Measurements from ENCODE around the gene MAD1L1.
"Not testable (repeated sequence)": the region's sequence is repeated elsewhere in the genome, so short reads cannot be mapped to it uniquely, and the experiment has no call there.

Gene MAD1L1

GRCh38 chr7:2059964-2060700 is 172.6 kb downstream of the MAD1L1 start:
- Histone ChIP-seq H3K36me3 (ENCODE audit: control insufficient read depth in 5 of 5, insufficient read depth in 5 of 5, low read length in 5 of 5) (peaks cover 0 to 16% (median 5%) of the 10 kb centered on the region in 5 donors), H3K9me3 (ENCODE audit: control insufficient read depth in 5 of 5, low read length in 5 of 5) (peaks cover 0 to 10% (median 7%) of the 10 kb centered on the region in 5 donors), H3K27ac (ENCODE audit: low read depth, low read length) (no peak overlapping the region), H3K27me3 (ENCODE audit: control insufficient read depth in 5 of 5, insufficient read depth in 4 of 5, low read length in 5 of 5) (no peaks in the 10 kb centered on the region), H3K4me3 (ENCODE audit: low read depth in 1 of 5, low read length in 5 of 5) (no peak overlapping the region), H3K4me1 (ENCODE audit: control insufficient read depth in 5 of 5, insufficient read depth in 5 of 5, low read length in 5 of 5) (peaks cover 0 to 19% (median 7%) of the 10 kb centered on the region in 5 donors), H3K9ac (ENCODE audit: low read length in 5 of 5) (no peak overlapping the region)

- H3K4me3 ChIP-seq (ENCODE audit: low read depth in 1 of 5, low read length in 5 of 5); H3K27ac ChIP-seq (ENCODE audit: low read depth, low read length); H3K4me1 ChIP-seq (ENCODE audit: control insufficient read depth in 5 of 5, insufficient read depth in 5 of 5, low read length in 5 of 5); H3K9ac ChIP-seq (ENCODE audit: low read length in 5 of 5); H3K27me3 ChIP-seq (ENCODE audit: control insufficient read depth in 5 of 5, insufficient read depth in 4 of 5, low read length in 5 of 5): not testable (repeated sequence)
- H3K36me3 ChIP-seq (ENCODE audit: control insufficient read depth in 5 of 5, insufficient read depth in 5 of 5, low read length in 5 of 5): peaks cover 0 to 20% (median 3%) of the 10 kb centered on the region in 5 donors
- H3K9me3 ChIP-seq (ENCODE audit: control insufficient read depth in 5 of 5, low read length in 5 of 5): peaks cover 0 to 10% (median 7%) of the 10 kb centered on the region in 5 donors
These were observed 174.5 kb downstream of the MAD1L1 start for GRCh38 chr7:2058246-2058645.

GRCh38 chr7:2055956-2056355 is 176.8 kb downstream of the MAD1L1 start:
- H3K4me1 ChIP-seq (ENCODE audit: control insufficient read depth in 5 of 5, insufficient read depth in 5 of 5, low read length in 5 of 5): no peaks in the 10 kb centered on the region
- no peak overlapping the region for H3K27ac ChIP-seq (ENCODE audit: low read depth, low read length)
- no peak overlapping the region for H3K4me3 ChIP-seq (ENCODE audit: low read depth in 1 of 5, low read length in 5 of 5)
- no peaks in the 10 kb centered on the region for H3K27me3 ChIP-seq (ENCODE audit: control insufficient read depth in 5 of 5, insufficient read depth in 4 of 5, low read length in 5 of 5)
- H3K9ac ChIP-seq (ENCODE audit: low read length in 5 of 5): no peak overlapping the region
- H3K36me3 ChIP-seq (ENCODE audit: control insufficient read depth in 5 of 5, insufficient read depth in 5 of 5, low read length in 5 of 5): peaks cover 0 to 20% (median 3%) of the 10 kb centered on the region in 5 donors
- peaks cover 0 to 10% (median 7%) of the 10 kb centered on the region in 5 donors for H3K9me3 ChIP-seq (ENCODE audit: control insufficient read depth in 5 of 5, low read length in 5 of 5)

GRCh38 chr7:2054927-2055326 is 177.8 kb downstream of the MAD1L1 start:
- Histone ChIP-seq H3K4me3 (ENCODE audit: low read depth in 1 of 5, low read length in 5 of 5) (no peak overlapping the region), H3K27me3 (ENCODE audit: control insufficient read depth in 5 of 5, insufficient read depth in 4 of 5, low read length in 5 of 5) (no peaks in the 10 kb centered on the region), H3K9ac (ENCODE audit: low read length in 5 of 5) (no peak overlapping the region), H3K4me1 (ENCODE audit: control insufficient read depth in 5 of 5, insufficient read depth in 5 of 5, low read length in 5 of 5) (no peaks in the 10 kb centered on the region), H3K36me3 (ENCODE audit: control insufficient read depth in 5 of 5, insufficient read depth in 5 of 5, low read length in 5 of 5) (peaks cover 0 to 20% (median 3%) of the 10 kb centered on the region in 5 donors), H3K9me3 (ENCODE audit: control insufficient read depth in 5 of 5, low read length in 5 of 5) (peaks cover 0 to 6% (median under 1%) of the 10 kb centered on the region in 5 donors), H3K27ac (ENCODE audit: low read depth, low read length) (no peak overlapping the region)

GRCh38 chr7:2053395-2053794 is 179.3 kb downstream of the MAD1L1 start:
- Histone ChIP-seq H3K27ac (ENCODE audit: low read depth, low read length) (no peak overlapping the region), H3K36me3 (ENCODE audit: control insufficient read depth in 5 of 5, insufficient read depth in 5 of 5, low read length in 5 of 5) (peaks cover 0 to 17% (median 3%) of the 10 kb centered on the region in 5 donors), H3K9me3 (ENCODE audit: control insufficient read depth in 5 of 5, low read length in 5 of 5) (no peaks in the 10 kb centered on the region), H3K4me1 (ENCODE audit: control insufficient read depth in 5 of 5, insufficient read depth in 5 of 5, low read length in 5 of 5) (no peaks in the 10 kb centered on the region), H3K9ac (ENCODE audit: low read length in 5 of 5) (no peak overlapping the region), H3K4me3 (ENCODE audit: low read depth in 1 of 5, low read length in 5 of 5) (no peak overlapping the region), H3K27me3 (ENCODE audit: control insufficient read depth in 5 of 5, insufficient read depth in 4 of 5, low read length in 5 of 5) (no peaks in the 10 kb centered on the region)

GRCh38 chr7:2052657-2053048 is 180.1 kb downstream of the MAD1L1 start:
- no peaks in the 10 kb centered on the region for H3K4me1 ChIP-seq (ENCODE audit: control insufficient read depth in 5 of 5, insufficient read depth in 5 of 5, low read length in 5 of 5)
- no peak overlapping the region for H3K27ac ChIP-seq (ENCODE audit: low read depth, low read length)
- no peak overlapping the region for H3K9ac ChIP-seq (ENCODE audit: low read length in 5 of 5)
- peaks cover 0 to 17% (median 3%) of the 10 kb centered on the region in 5 donors for H3K36me3 ChIP-seq (ENCODE audit: control insufficient read depth in 5 of 5, insufficient read depth in 5 of 5, low read length in 5 of 5)
- no peak overlapping the region for H3K4me3 ChIP-seq (ENCODE audit: low read depth in 1 of 5, low read length in 5 of 5)
- no peaks in the 10 kb centered on the region for H3K27me3 ChIP-seq (ENCODE audit: control insufficient read depth in 5 of 5, insufficient read depth in 4 of 5, low read length in 5 of 5)
- H3K9me3 ChIP-seq (ENCODE audit: control insufficient read depth in 5 of 5, low read length in 5 of 5): no peaks in the 10 kb centered on the region

- peaks cover 0 to 17% (median 3%) of the 10 kb centered on the region in 5 donors for H3K36me3 ChIP-seq (ENCODE audit: control insufficient read depth in 5 of 5, insufficient read depth in 5 of 5, low read length in 5 of 5)
- H3K4me1 ChIP-seq (ENCODE audit: control insufficient read depth in 5 of 5, insufficient read depth in 5 of 5, low read length in 5 of 5): no peaks in the 10 kb centered on the region
- no peak overlapping the region for H3K9ac ChIP-seq (ENCODE audit: low read length in 5 of 5)
- H3K9me3 ChIP-seq (ENCODE audit: control insufficient read depth in 5 of 5, low read length in 5 of 5): no peaks in the 10 kb centered on the region
- H3K4me3 ChIP-seq (ENCODE audit: low read depth in 1 of 5, low read length in 5 of 5): no peak overlapping the region
- H3K27me3 ChIP-seq (ENCODE audit: control insufficient read depth in 5 of 5, insufficient read depth in 4 of 5, low read length in 5 of 5): no peaks in the 10 kb centered on the region
- no peak overlapping the region for H3K27ac ChIP-seq (ENCODE audit: low read depth, low read length)
These were observed 180.8 kb downstream of the MAD1L1 start for GRCh38 chr7:2051707-2052656.

GRCh38 chr7:2050511-2050866 is 182.3 kb downstream of the MAD1L1 start:
- Histone ChIP-seq H3K4me3 (ENCODE audit: low read depth in 1 of 5, low read length in 5 of 5) (no peak overlapping the region), H3K4me1 (ENCODE audit: control insufficient read depth in 5 of 5, insufficient read depth in 5 of 5, low read length in 5 of 5) (no peaks in the 10 kb centered on the region), H3K9ac (ENCODE audit: low read length in 5 of 5) (no peak overlapping the region), H3K27me3 (ENCODE audit: control insufficient read depth in 5 of 5, insufficient read depth in 4 of 5, low read length in 5 of 5) (no peaks in the 10 kb centered on the region), H3K36me3 (ENCODE audit: control insufficient read depth in 5 of 5, insufficient read depth in 5 of 5, low read length in 5 of 5) (peaks cover 0 to 17% (median 3%) of the 10 kb centered on the region in 5 donors), H3K27ac (ENCODE audit: low read depth, low read length) (no peak overlapping the region), H3K9me3 (ENCODE audit: control insufficient read depth in 5 of 5, low read length in 5 of 5) (no peaks in the 10 kb centered on the region)

GRCh38 chr7:2049782-2050510 is 182.8 kb downstream of the MAD1L1 start:
- Histone ChIP-seq H3K27ac (ENCODE audit: low read depth, low read length) (no peak overlapping the region), H3K36me3 (ENCODE audit: control insufficient read depth in 5 of 5, insufficient read depth in 5 of 5, low read length in 5 of 5) (peaks cover 0 to 13% (median 3%) of the 10 kb centered on the region in 5 donors), H3K9ac (ENCODE audit: low read length in 5 of 5) (no peak overlapping the region), H3K27me3 (ENCODE audit: control insufficient read depth in 5 of 5, insufficient read depth in 4 of 5, low read length in 5 of 5) (no peaks in the 10 kb centered on the region), H3K4me3 (ENCODE audit: low read depth in 1 of 5, low read length in 5 of 5) (no peak overlapping the region), H3K9me3 (ENCODE audit: control insufficient read depth in 5 of 5, low read length in 5 of 5) (no peaks in the 10 kb centered on the region), H3K4me1 (ENCODE audit: control insufficient read depth in 5 of 5, insufficient read depth in 5 of 5, low read length in 5 of 5) (peaks cover 0 to 1% (median 0%) of the 10 kb centered on the region in 5 donors)

Data from subcutaneous abdominal adipose tissue (tissue), 5 donors.